ENCODE measurements around the gene PADI2. TPM values are rescaled to one million over a fixed set of nuclear protein-coding genes. Genes with fewer than 3 reads are reported as not detected.

Gene PADI2
- total RNA-seq, 1 experiment from 2014 or later = 3.0 TPM

DNA sequence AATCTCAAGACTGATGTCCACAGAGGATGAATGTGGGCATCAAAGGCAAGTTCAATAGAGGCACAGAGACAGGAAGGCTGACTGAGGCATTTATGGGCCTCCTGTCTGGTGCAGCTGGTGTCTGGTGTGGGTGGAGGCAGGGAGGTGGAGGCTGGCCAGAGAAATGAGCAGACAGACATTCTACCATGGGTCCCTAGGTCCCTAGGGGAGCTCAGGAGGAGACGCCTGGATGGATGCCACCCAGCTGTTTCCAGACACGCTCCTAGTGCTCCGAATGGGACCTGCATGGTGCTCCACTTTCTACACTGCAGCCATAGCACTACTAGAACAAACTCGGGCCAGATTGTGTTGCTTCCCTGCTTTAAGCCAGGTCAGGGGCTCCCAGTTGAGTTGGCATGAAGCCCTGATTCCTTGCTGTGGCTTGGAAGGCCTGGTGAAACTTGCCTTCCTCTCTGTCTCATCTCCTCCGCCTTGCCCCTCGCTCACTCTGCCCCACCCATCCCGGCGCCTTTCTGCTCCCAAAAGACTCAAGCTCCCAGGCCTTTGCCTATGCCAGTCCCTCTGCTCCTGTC, 25.3 kb downstream of the PADI2 start:
- Histone ChIP-seq H4K91ac (ENCODE audit: insufficient read length, low read depth, low read length) (no peak overlapping the region), H3K9me3 (ENCODE audit: control insufficient read depth, low read depth, low read length) (no peaks in the 10 kb centered on the region), H3K23ac (ENCODE audit: insufficient read length, low read depth, low read length) (no peak overlapping the region), H3T11ph (ENCODE audit: low read length) (no peak overlapping the region), H3K4me2 (ENCODE audit: insufficient read depth, insufficient read length, low read length) (no peak overlapping the region), H2AFZ (ENCODE audit: low read length) (no peak overlapping the region), H3K27me3 (ENCODE audit: insufficient read depth, low read length) (no peaks in the 10 kb centered on the region), H3K4ac (ENCODE audit: low read depth, low read length) (no peak overlapping the region), H3K79me2 (ENCODE audit: insufficient read depth, low read length) (no peaks in the 10 kb centered on the region), H2BK20ac (ENCODE audit: low read depth, low read length, poor library complexity, severe bottlenecking) (no peak overlapping the region), H3K4me1 (ENCODE audit: insufficient read depth, low read length) (no peaks in the 10 kb centered on the region), H3K18ac (ENCODE audit: insufficient read length, low read depth, low read length) (no peak overlapping the region), H2AK5ac (ENCODE audit: insufficient read length, low read length) (no peak overlapping the region), H4K5ac (ENCODE audit: insufficient read length, low read depth, low read length) (no peak overlapping the region), H2BK12ac (ENCODE audit: insufficient read length, low read depth, low read length) (no peak overlapping the region), H3K56ac (ENCODE audit: insufficient read length, low read depth, low read length) (no peak overlapping the region), H2BK5ac (ENCODE audit: insufficient read length, low read length) (no peak overlapping the region), H3K27ac (ENCODE audit: insufficient read length, low read depth, low read length) (no peak overlapping the region), H3K23me2 (ENCODE audit: insufficient read length, low read depth, low read length, poor library complexity, severe bottlenecking) (no peaks in the 10 kb centered on the region), H4K8ac (replicated peaks; ENCODE audit: insufficient read length, low read depth, low read length) (no peak overlapping the region), H2BK120ac (ENCODE audit: low read depth, low read length, poor library complexity, severe bottlenecking) (no peak overlapping the region), H3K79me1 (ENCODE audit: insufficient read depth, low read depth, low read length, poor library complexity, severe bottlenecking) (no peaks in the 10 kb centered on the region), H2BK15ac (ENCODE audit: low read depth, low read length) (no peak overlapping the region), H4K20me1 (ENCODE audit: control insufficient read depth, insufficient read depth, insufficient read length) (no peaks in the 10 kb centered on the region), H3K14ac (ENCODE audit: insufficient read depth, low read length) (no peak overlapping the region), H3K9ac (ENCODE audit: extremely low read depth, insufficient read length, low read length) (no peak overlapping the region)
- no CpG with 5 or more reads among the region's 8 CpGs for WGBS (ENCODE audit: extremely low coverage, insufficient read length, low lambda C conversion rate)
- H3K36me3 Mint-ChIP-seq (ENCODE audit: insufficient read depth in 1 of 3, low read depth in 3 of 3) = no peaks in the 10 kb centered on the region
- H3K4me1 Mint-ChIP-seq = peaks cover 7 to 19% of the 10 kb centered on the region in 2 experiments
- H3K9me3 Mint-ChIP-seq = no peaks in the 10 kb centered on the region; a peak in 2 of 5 replicates
- no peak for TF ChIP-seq CTCF (conservative IDR thresholded peaks at IDR 0.05)
- no peak overlapping the region for H3K27ac Mint-ChIP-seq
- peaks cover 2% of the 10 kb centered on the region for H3K27me3 Mint-ChIP-seq (ENCODE audit: low read depth)
- no peak for DNase-seq
- H3K4me3 Mint-ChIP-seq = no peak overlapping the region
